ENCODE measurements around the gene PRRG4.

PRRG4 gene

GRCh38 chr11:32894921-32895320 lies 65.2 kb downstream of the PRRG4 start:
- H3K4me3 ChIP-seq (ENCODE audit: low read depth, low read length): no peak overlapping the region
- TF ChIP-seq CTCF (IDR thresholded peaks at IDR 0.05; ENCODE audit: borderline replicate concordance, insufficient read depth, low read depth, low read length): no peak

- no peak overlapping the region for H3K4me3 ChIP-seq (ENCODE audit: low read depth, low read length)
- no peak for TF ChIP-seq CTCF (IDR thresholded peaks at IDR 0.05; ENCODE audit: borderline replicate concordance, insufficient read depth, low read depth, low read length)
Observed at GRCh38 chr11:32895471-32895870, 65.7 kb downstream of the PRRG4 start.

- TF ChIP-seq CTCF (IDR thresholded peaks at IDR 0.05; ENCODE audit: borderline replicate concordance, insufficient read depth, low read depth, low read length): no peak
- H3K4me3 ChIP-seq (ENCODE audit: low read depth, low read length): no peak overlapping the region
Observed at GRCh38 chr11:32897103-32897502, 67.4 kb downstream of the PRRG4 start.

GRCh38 chr11:32899438-32899837 lies 69.7 kb downstream of the PRRG4 start:
- H3K4me3 ChIP-seq (ENCODE audit: low read depth, low read length): no peak overlapping the region
- TF ChIP-seq CTCF (IDR thresholded peaks at IDR 0.05; ENCODE audit: borderline replicate concordance, insufficient read depth, low read depth, low read length): no peak

- H3K4me3 ChIP-seq (ENCODE audit: low read depth, low read length): no peak overlapping the region
- no peak for TF ChIP-seq CTCF (IDR thresholded peaks at IDR 0.05; ENCODE audit: borderline replicate concordance, insufficient read depth, low read depth, low read length)
Observed at GRCh38 chr11:32902089-32902665, 72.5 kb downstream of the PRRG4 start.

- TF ChIP-seq CTCF (IDR thresholded peaks at IDR 0.05; ENCODE audit: borderline replicate concordance, insufficient read depth, low read depth, low read length): no peak
- no peak overlapping the region for H3K4me3 ChIP-seq (ENCODE audit: low read depth, low read length)
Observed at GRCh38 chr11:32905028-32905667, 75.4 kb downstream of the PRRG4 start.

All from GM12875 (cell line).